ENCODE results near the gene SLC25A18.

GRCh38 chr22:17596226-17596625 lies 32.9 kb downstream of the SLC25A18 start:
- TF ChIP-seq, protein P1, sequence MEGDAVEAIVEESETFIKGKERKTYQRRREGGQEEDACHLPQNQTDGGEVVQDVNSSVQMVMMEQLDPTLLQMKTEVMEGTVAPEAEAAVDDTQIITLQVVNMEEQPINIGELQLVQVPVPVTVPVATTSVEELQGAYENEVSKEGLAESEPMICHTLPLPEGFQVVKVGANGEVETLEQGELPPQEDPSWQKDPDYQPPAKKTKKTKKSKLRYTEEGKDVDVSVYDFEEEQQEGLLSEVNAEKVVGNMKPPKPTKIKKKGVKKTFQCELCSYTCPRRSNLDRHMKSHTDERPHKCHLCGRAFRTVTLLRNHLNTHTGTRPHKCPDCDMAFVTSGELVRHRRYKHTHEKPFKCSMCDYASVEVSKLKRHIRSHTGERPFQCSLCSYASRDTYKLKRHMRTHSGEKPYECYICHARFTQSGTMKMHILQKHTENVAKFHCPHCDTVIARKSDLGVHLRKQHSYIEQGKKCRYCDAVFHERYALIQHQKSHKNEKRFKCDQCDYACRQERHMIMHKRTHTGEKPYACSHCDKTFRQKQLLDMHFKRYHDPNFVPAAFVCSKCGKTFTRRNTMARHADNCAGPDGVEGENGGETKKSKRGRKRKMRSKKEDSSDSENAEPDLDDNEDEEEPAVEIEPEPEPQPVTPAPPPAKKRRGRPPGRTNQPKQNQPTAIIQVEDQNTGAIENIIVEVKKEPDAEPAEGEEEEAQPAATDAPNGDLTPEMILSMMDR (IDR thresholded peaks at IDR 0.05; ENCODE audit: low read length): no peak
- no peak for TF ChIP-seq EZH2 (optimal IDR thresholded peaks at IDR 0.05; ENCODE audit: low read depth, low read length)

Data from MM.1S (cell line).